Neutrophil (primary cell): ENCODE results near the gene FBXO21.

Experiments
- H3K27ac ChIP-seq: fragments of 200-600 bp; sonication (generic); 2 replicates; pipeline ENCODE4 v1.5.1; 2016; ENCODE audit warnings: mild to moderate bottlenecking, moderate library complexity
- H3K27me3 ChIP-seq: fragments of 200-600 bp; sonication (generic); 2 replicates; pipeline ENCODE4 v1.6.0; 2016; ENCODE audit warnings: mild to moderate bottlenecking
- H3K36me3 ChIP-seq: fragments of 200-600 bp; sonication (generic); 2 replicates; pipeline ENCODE4 v1.5.1; 2017
- H3K4me1 ChIP-seq, 2 experiments: fragments of 200-600 bp in 1 of 2; sonication (generic) in 1 of 2; 1 replicate in 1 of 2; 2 replicates in 1 of 2; pipeline versions ENCODE4 v1.5.1 to v1.6.1; 2013 to 2016; ENCODE audit warnings: low read depth in 1 of 2, low read length in 1 of 2, mild to moderate bottlenecking in 1 of 2, moderate library complexity in 1 of 2; ENCODE audit not compliant: control insufficient read depth in 1 of 2, insufficient read depth in 1 of 2
- H3K4me3 ChIP-seq, 2 experiments: fragments of 200-600 bp in 1 of 2; sonication (generic) in 1 of 2; 1 replicate in 1 of 2; 2 replicates in 1 of 2; pipeline ENCODE4 v1.5.1; 2013 to 2016; ENCODE audit warnings: low read depth in 1 of 2, low read length in 1 of 2, mild to moderate bottlenecking in 1 of 2, moderate library complexity in 1 of 2
- H3K9me3 ChIP-seq: fragments of 200-600 bp; sonication (generic); 2 replicates; pipeline ENCODE4 v1.5.1; 2016
- CTCF ChIP-seq: fragments of 200-600 bp; sonication (generic); IDR thresholded peaks from 2 replicates; pipeline ENCODE4 v1.5.1; 2016; ENCODE audit warnings: antibody characterized with exemption

FBXO21 gene

DNA sequence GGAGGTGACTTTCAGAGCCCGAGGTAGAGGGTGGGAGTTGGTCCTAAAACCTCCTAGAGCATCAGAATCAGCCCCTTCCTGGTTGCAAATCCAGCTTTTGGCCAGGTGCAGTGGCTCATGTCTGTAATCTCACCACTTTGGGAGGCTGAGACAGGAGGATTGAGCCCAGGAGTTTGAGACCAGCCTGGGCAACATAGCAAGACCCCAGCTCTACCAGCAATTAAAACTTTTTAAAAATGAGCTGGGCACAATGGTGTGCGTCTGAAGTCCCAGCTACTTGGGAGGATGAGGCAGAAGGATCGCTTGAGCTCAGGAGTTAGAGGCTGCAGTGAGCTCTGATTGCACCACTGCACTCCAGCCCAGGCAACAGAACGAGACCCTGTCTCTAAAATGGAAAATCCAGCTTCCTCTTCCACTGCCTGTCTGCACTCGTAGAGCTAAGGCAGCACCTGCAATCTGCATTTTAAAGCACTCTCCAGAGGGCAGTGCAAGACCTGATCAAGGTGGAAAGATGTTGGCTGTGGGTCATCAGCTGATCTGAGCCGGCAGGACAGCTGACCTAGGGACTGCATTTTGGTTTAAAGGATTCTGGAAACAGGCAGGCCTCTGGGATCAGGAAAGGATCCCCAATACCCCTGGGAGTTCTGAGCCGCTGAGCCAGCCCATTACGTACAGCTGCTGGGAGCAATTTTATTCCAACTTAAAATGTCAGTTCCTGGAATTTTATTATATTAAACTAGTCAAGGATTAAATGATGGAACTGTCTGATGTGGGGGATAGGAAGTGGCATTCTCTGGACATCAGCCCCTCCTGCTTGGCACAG is 89.2 kb downstream of the FBXO21 start:
- Histone ChIP-seq H3K27me3 (peaks cover 28% of the 10 kb centered on the region), H3K4me1 (peaks cover 46 to 47% of the 10 kb centered on the region in 2 experiments), H3K4me3 (no peak overlapping the region), H3K36me3 (no peaks in the 10 kb centered on the region), H3K27ac (no peak overlapping the region), H3K9me3 (no peaks in the 10 kb centered on the region)
- TF ChIP-seq CTCF: no peak

GRCh38 chr12:117100251-117100650 is 90.0 kb downstream of the FBXO21 start:
- Histone ChIP-seq H3K27ac (no peak overlapping the region), H3K9me3 (no peaks in the 10 kb centered on the region), H3K27me3 (peaks cover 28% of the 10 kb centered on the region)

DNA sequence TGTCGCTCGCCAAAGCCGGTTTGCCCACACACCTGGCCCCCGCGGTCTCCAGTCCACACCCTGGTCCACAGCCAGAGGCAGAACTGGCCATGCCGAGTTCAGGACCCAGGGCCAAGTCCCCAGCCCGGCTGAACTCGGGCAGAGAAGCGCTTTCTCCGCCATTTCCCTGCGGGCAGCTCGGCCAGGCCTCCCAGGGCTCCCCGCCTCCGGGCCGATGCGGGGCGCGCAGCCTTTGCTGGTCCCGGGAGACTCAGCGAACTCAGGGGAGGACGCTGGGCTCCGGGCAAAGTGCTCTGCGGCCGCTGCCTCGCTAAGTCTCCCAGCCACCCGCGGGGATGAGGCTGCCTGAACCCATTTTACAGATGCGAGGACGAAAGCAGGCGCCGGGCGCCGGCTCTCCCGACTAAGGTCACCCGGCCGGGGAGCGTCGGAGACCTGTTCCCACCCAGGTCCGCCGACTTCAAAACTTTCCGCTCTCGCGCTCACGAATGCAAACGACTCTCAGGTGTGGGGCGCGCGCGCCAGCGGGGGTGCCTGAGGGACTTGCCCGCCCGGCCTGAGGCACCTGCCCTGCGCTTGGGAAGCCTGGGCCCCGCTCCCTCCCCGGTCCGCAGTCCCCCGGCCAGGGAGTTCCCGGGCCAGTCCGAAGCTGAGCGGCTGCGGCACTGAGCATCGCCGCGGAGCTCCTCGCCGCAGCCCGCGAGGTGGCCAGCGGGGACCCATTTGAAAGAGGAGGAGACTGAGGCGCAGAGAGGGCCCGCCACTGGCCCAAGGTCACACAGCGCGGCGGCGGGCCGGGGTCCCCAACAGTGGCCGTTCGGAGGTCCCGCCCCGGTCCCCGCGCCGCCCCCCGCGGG is 91.7 kb downstream of the FBXO21 start:
- no peaks in the 10 kb centered on the region for H3K9me3 ChIP-seq
- H3K27me3 ChIP-seq: peaks cover 17% of the 10 kb centered on the region
- peak overlapping the region; percentile 72 for H3K27ac ChIP-seq
- H3K4me3 ChIP-seq: peak overlapping the region; percentile 72 to 88
- peaks cover 7% of the 10 kb centered on the region for H3K36me3 ChIP-seq
- TF ChIP-seq CTCF: no peak
- peaks cover 40 to 41% of the 10 kb centered on the region in 2 experiments for H3K4me1 ChIP-seq

More at GRCh38 chr12:117100251-117100650, 90.0 kb downstream of the FBXO21 start:
- TF ChIP-seq CTCF: no peak
- H3K4me1 ChIP-seq: peaks cover 41% of the 10 kb centered on the region in 2 experiments
- no peak overlapping the region for H3K4me3 ChIP-seq
- H3K36me3 ChIP-seq: no peaks in the 10 kb centered on the region

DNA sequence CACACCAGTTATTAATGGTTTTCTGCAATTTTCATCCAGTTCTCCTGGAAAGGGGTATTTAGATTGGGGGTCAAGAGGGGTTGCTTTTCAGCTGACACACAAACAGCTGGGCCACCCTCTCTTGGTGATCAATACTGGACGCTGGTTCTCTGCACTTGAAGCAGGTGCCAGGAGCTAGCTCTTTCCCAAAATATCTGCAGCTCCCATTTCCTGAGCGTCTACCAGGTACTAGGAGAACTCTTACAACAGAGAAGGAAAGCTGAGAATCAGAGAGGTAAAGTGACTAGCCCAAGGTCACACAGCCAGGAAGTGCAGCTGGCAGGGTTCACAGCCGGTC is 92.3 kb downstream of the FBXO21 start:
- H3K4me3 ChIP-seq: peak overlapping the region; percentile 72 to 88
- H3K9me3 ChIP-seq: no peaks in the 10 kb centered on the region
- peaks cover 13% of the 10 kb centered on the region for H3K36me3 ChIP-seq
- peaks cover 17% of the 10 kb centered on the region for H3K27me3 ChIP-seq
- H3K27ac ChIP-seq: peak overlapping the region; percentile 72
- TF ChIP-seq CTCF: no peak
- H3K4me1 ChIP-seq: peaks cover 40 to 41% of the 10 kb centered on the region in 2 experiments

DNA sequence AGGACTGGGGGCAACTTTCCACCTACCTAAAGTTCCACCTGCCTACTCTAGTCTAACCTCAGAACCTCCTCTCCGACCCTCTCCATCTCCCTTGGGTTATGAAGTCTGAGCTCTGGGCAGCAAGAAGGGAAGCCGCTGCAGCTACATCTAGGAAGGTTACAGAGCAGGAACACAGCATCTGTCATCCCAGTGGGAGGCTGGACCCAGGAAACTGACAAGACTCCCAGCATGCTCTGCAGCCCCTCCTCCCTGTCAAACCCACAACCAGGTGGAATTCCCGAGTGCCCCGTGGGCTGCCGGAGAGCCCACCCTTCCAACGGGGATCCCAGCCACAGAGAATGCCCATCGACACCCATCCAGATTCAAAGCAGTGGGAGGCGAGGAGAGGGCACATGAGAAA is 93.1 kb downstream of the FBXO21 start:
- H3K36me3 ChIP-seq: peaks cover 16% of the 10 kb centered on the region
- no peak overlapping the region for H3K4me3 ChIP-seq
- no peak overlapping the region for H3K27ac ChIP-seq
- H3K9me3 ChIP-seq: no peaks in the 10 kb centered on the region
- H3K27me3 ChIP-seq: peaks cover 10% of the 10 kb centered on the region
- TF ChIP-seq CTCF: no peak
- H3K4me1 ChIP-seq: peaks cover 40 to 41% of the 10 kb centered on the region in 2 experiments
